ENCODE measurements around the gene HPS4.

HPS4 gene

DNA sequence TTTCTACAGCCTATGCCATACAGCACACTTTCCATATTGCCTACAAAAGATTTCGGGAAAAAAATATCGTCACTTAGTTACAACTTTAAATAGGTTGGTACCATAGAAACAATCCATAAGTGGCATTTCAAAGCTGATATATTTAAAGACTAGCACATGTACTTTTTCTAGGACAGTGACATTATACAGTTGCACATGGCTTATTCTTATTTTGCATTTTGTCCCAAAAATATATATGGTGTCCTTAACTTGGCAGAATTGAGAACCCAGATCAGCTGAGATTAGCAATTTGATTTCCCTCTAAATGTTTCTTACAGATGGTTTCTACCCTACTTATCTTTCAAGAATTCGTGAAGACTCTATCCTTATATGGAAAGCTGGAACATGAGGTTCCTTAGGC is 32.3 kb upstream of the HPS4 start:
- H3K27ac Mint-ChIP-seq, result no peak overlapping the region
- no peak overlapping the region for H3K4me3 Mint-ChIP-seq

DNA sequence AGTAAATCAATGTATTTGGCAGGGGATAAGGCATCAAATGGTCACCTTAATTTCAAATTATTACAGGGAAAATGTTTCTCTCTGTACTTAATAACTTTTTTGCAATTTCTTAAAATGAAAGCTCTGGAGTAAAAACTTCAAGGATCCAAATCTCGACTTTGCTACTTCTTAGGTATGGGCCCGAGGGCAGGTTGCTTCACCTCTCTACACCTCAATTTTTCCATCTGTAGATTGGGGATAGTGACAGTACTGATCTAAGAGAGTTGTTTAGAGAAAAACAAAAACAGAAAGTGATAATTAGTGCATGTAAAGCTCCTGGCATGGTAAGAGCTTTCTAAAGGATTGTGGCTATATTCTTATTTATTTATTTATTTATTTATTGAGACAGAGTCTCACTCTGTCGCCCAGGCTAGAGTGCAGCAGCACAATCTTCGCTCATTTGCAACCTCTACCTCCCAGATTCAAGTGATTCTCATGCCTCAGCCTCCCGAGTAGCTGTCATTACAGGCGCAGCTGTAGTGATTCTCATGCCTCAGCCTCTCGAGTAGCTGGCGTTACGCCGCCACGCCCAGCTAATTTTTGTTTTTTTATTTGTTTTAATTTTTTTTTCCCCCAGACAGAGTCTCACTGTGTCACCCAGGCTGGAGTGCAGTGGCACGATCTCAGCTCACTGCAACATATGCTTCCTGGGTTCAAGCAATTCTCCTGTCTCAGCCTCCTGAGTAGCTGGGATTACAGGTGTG is 31.0 kb upstream of the HPS4 start:
- H3K4me1 Mint-ChIP-seq, result peaks cover 44% of the 10 kb centered on the region
- peak overlapping the region; percentile 100 for H3K4me3 Mint-ChIP-seq
- H3K9me3 Mint-ChIP-seq, result no peaks in the 10 kb centered on the region
- DNase-seq, result no peak
- H3K27ac Mint-ChIP-seq, result peak overlapping the region; percentile 99
- H3K36me3 Mint-ChIP-seq (ENCODE audit: low read depth), result peaks cover 13% of the 10 kb centered on the region
- TF ChIP-seq, protein P1, sequence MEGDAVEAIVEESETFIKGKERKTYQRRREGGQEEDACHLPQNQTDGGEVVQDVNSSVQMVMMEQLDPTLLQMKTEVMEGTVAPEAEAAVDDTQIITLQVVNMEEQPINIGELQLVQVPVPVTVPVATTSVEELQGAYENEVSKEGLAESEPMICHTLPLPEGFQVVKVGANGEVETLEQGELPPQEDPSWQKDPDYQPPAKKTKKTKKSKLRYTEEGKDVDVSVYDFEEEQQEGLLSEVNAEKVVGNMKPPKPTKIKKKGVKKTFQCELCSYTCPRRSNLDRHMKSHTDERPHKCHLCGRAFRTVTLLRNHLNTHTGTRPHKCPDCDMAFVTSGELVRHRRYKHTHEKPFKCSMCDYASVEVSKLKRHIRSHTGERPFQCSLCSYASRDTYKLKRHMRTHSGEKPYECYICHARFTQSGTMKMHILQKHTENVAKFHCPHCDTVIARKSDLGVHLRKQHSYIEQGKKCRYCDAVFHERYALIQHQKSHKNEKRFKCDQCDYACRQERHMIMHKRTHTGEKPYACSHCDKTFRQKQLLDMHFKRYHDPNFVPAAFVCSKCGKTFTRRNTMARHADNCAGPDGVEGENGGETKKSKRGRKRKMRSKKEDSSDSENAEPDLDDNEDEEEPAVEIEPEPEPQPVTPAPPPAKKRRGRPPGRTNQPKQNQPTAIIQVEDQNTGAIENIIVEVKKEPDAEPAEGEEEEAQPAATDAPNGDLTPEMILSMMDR (IDR thresholded peaks at IDR 0.05), result no peak
- H3K27me3 Mint-ChIP-seq (ENCODE audit: low read depth, poor library complexity), result no peaks in the 10 kb centered on the region

More for the DNA sequence above, 32.3 kb upstream of the HPS4 start:
- Mint-ChIP-seq H3K9me3 (no peaks in the 10 kb centered on the region), H3K4me1 (peaks cover 39% of the 10 kb centered on the region), H3K36me3 (ENCODE audit: low read depth) (peaks cover 4% of the 10 kb centered on the region), H3K27me3 (ENCODE audit: low read depth, poor library complexity) (no peaks in the 10 kb centered on the region)
- TF ChIP-seq, protein P1 (IDR thresholded peaks at IDR 0.05), result no peak
- no peak for DNase-seq

DNA sequence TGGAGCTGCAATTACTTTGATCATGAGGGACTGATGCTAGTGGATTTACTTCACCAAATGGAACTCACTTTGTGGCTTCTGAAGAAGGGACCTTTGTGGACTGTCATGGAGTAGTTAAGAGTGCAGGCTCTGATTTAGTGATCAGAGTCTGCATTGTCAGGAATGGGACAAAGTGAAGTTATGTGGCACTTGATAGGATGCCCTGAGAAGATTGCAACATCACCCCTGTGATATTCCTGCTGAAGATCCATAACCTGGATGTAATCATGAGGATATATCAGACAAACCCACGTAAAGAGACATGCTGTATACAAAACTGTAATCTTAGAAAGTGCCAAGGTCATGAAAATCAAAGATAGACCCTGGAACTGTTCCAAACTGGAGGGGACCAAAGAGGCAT is 30.3 kb upstream of the HPS4 start:
- TF ChIP-seq, protein P1 (IDR thresholded peaks at IDR 0.05), result no peak
- H3K27me3 Mint-ChIP-seq (ENCODE audit: low read depth, poor library complexity), result no peaks in the 10 kb centered on the region

DNA sequence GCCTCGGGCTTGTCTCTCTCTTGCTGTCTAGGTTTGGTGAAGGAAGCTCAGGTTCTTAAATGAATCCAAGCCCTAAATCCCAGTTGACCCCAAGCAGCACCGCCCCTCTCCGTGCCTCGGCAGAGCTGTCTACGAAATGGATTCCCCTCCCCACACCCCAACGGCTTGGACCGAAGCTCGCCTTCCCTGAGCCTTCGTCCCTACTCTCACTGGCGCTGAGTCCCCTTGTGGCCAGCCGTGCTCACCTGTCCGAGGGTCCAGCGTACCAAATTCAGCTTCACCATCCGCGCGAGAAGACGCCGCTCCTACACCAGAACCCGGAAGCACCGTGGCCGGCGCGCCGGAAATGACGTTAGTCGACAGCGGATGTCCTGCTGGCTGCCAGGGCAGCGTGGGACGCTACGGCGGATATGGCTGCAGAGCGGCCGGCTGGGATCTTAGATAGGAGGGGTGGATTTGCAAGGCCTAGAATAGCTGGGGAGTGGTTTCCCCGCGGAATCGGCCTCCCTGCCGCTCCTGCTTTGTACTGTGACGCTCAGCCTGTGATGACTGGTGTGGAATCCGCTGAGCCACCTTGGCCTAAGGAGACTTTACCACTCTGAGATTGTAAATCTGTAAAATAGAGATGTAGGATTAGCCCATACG is 28.7 kb upstream of the HPS4 start, which contains the start of gene TFIP11:
Gene TFIP11 (minus strand): TSS at position 325 of the 645 bp plus-strand sequence. CDS start 2,201 bp downstream, outside the sequence.
- peaks cover 21% of the 10 kb centered on the region for H3K36me3 Mint-ChIP-seq (ENCODE audit: low read depth)
- no peaks in the 10 kb centered on the region for H3K9me3 Mint-ChIP-seq
- DNase-seq, result peak; percentile 97
- H3K4me3 Mint-ChIP-seq, result peak within 1 kb of the TSS; percentile 100
- H3K27me3 Mint-ChIP-seq (ENCODE audit: low read depth, poor library complexity), result no peaks in the 10 kb centered on the region
- H3K4me1 Mint-ChIP-seq, result peaks cover 44% of the 10 kb centered on the region
- TF ChIP-seq, protein P1 (IDR thresholded peaks at IDR 0.05), result no peak
- H3K27ac Mint-ChIP-seq, result peak within 1 kb of the TSS; percentile 99

More for the DNA sequence above, 30.3 kb upstream of the HPS4 start:
- Mint-ChIP-seq H3K27ac (peak overlapping the region; percentile 99), H3K4me3 (peak overlapping the region; percentile 100), H3K36me3 (ENCODE audit: low read depth) (peaks cover 20% of the 10 kb centered on the region), H3K9me3 (no peaks in the 10 kb centered on the region), H3K4me1 (peaks cover 44% of the 10 kb centered on the region)
- no peak for DNase-seq

DNA sequence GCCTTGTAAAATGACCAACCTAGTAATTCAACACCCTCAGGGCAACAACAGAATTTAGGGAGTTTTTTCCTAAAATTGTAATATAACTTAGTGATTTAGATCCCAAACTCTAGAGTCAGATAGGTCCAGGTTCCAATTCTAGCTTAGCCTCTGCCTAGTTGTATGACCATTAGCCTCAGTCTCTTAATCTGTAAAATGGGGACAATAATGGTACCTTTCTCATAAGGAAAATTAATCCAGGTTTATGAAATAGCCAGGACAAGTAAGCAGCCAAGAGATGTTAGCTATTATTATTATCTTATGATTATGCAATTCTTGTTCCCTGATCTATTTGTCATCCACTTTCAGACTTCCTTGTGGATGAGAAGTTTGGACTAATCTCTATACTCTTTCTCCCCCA is 24.6 kb upstream of the HPS4 start:
- DNase-seq, result no peak
- peaks cover 45% of the 10 kb centered on the region for H3K36me3 Mint-ChIP-seq (ENCODE audit: low read depth)
- H3K9me3 Mint-ChIP-seq, result no peaks in the 10 kb centered on the region
- H3K27ac Mint-ChIP-seq, result no peak overlapping the region
- TF ChIP-seq, protein P1 (IDR thresholded peaks at IDR 0.05), result no peak
- peaks cover 35% of the 10 kb centered on the region for H3K4me1 Mint-ChIP-seq
- no peaks in the 10 kb centered on the region for H3K27me3 Mint-ChIP-seq (ENCODE audit: low read depth, poor library complexity)
- H3K4me3 Mint-ChIP-seq, result no peak overlapping the region
